ENCODE data around the gene GLIS1. TPM values are rescaled to one million over a fixed set of nuclear protein-coding genes. Genes with fewer than 3 reads are reported as not detected.

GLIS1 gene
- total RNA-seq, 1 experiment from 2014 or later = 0.28 TPM

- Histone ChIP-seq H3K56ac (ENCODE audit: insufficient read length, low read depth, low read length) (no peak overlapping the region), H3K79me1 (ENCODE audit: insufficient read depth, low read depth, low read length, poor library complexity, severe bottlenecking) (no peaks in the 10 kb centered on the region), H4K20me1 (ENCODE audit: control insufficient read depth, insufficient read depth, insufficient read length) (no peaks in the 10 kb centered on the region), H3K23ac (ENCODE audit: insufficient read length, low read depth, low read length) (no peak overlapping the region), H3K4me1 (ENCODE audit: insufficient read depth, low read length) (0 out of 2 replicates have a peak, but pooled peaks cover 2% of the 10 kb centered on the region), H2BK12ac (ENCODE audit: insufficient read length, low read depth, low read length) (no peak overlapping the region), H4K91ac (ENCODE audit: insufficient read length, low read depth, low read length) (no peak overlapping the region), H4K5ac (ENCODE audit: insufficient read length, low read depth, low read length) (no peak overlapping the region), H3K4me2 (ENCODE audit: insufficient read depth, insufficient read length, low read length) (no peak overlapping the region), H3K27ac (ENCODE audit: insufficient read length, low read depth, low read length) (no peak overlapping the region), H3K9me3 (ENCODE audit: control insufficient read depth, low read depth, low read length) (no peaks in the 10 kb centered on the region), H2AK5ac (ENCODE audit: insufficient read length, low read length) (no peak overlapping the region), H3K27me3 (ENCODE audit: insufficient read depth, low read length) (no peaks in the 10 kb centered on the region; the same call in 1 of the 2 replicates), H3K18ac (ENCODE audit: insufficient read length, low read depth, low read length) (no peak overlapping the region), H3K79me2 (ENCODE audit: insufficient read depth, low read length) (no peaks in the 10 kb centered on the region), H3K23me2 (ENCODE audit: insufficient read length, low read depth, low read length, poor library complexity, severe bottlenecking) (no peaks in the 10 kb centered on the region), H3T11ph (ENCODE audit: low read length) (no peak overlapping the region), H3K9ac (ENCODE audit: extremely low read depth, insufficient read length, low read length) (no peak overlapping the region), H2BK5ac (ENCODE audit: insufficient read length, low read length) (no peak overlapping the region), H2BK15ac (ENCODE audit: low read depth, low read length) (no peak overlapping the region), H2AFZ (ENCODE audit: low read length) (no peak overlapping the region), H3K4ac (ENCODE audit: low read depth, low read length) (no peak overlapping the region), H3K14ac (ENCODE audit: insufficient read depth, low read length) (no peak overlapping the region), H4K8ac (replicated peaks; ENCODE audit: insufficient read length, low read depth, low read length) (no peak overlapping the region), H2BK20ac (ENCODE audit: low read depth, low read length, poor library complexity, severe bottlenecking) (no peak overlapping the region), H2BK120ac (ENCODE audit: low read depth, low read length, poor library complexity, severe bottlenecking) (no peak overlapping the region)
- H3K27me3 Mint-ChIP-seq (ENCODE audit: low read depth) = peaks cover 26% of the 10 kb centered on the region
- H3K9me3 Mint-ChIP-seq = no peaks in the 10 kb centered on the region
- no CpG with 5 or more reads among the region's 1 CpG for WGBS (ENCODE audit: extremely low coverage, insufficient read length, low lambda C conversion rate)
- H3K36me3 Mint-ChIP-seq (ENCODE audit: insufficient read depth in 1 of 3, low read depth in 3 of 3) = no peaks in the 10 kb centered on the region
- H3K4me3 Mint-ChIP-seq = no peak overlapping the region
- no peak overlapping the region; a peak in 1 of 7 replicates for H3K27ac Mint-ChIP-seq
- DNase-seq = no peak
- TF ChIP-seq CTCF (conservative IDR thresholded peaks at IDR 0.05) = no peak
- peaks cover 7 to 14% of the 10 kb centered on the region in 2 experiments for H3K4me1 Mint-ChIP-seq
Measured at GRCh38 chr1:53728196-53728595, 10.8 kb downstream of the GLIS1 start.
